Neuronal stem cell (in vitro differentiated cells): ENCODE data around the gene OOSP2.
"Not testable (repeated sequence)": the region's sequence is repeated elsewhere in the genome, so short reads cannot be mapped to it uniquely, and the experiment has no call there.

Experiments
- DNase-seq: peaks from one replicate; pipeline ENCODE4 v3.0.0-alpha.2; 2013; ENCODE audit warnings: low spot score
- H2AFZ ChIP-seq: one replicate; pipeline ENCODE4 v1.6.1; 2013; ENCODE audit warnings: mild to moderate bottlenecking, low read length, inconsistent platforms
- H2AK5ac ChIP-seq: 2 replicates; pipeline ENCODE4 v1.6.1; 2013; ENCODE audit warnings: low read depth, mild to moderate bottlenecking, inconsistent platforms, low read length, moderate library complexity, mixed read lengths
- H2BK120ac ChIP-seq: 2 replicates; pipeline ENCODE4 v1.6.1; 2013; ENCODE audit warnings: low read depth, mild to moderate bottlenecking, inconsistent platforms, low read length, moderate library complexity, mixed read lengths
- H2BK12ac ChIP-seq: one replicate; pipeline ENCODE4 v1.6.1; 2013; ENCODE audit warnings: low read length, inconsistent platforms
- H2BK15ac ChIP-seq: 2 replicates; pipeline ENCODE4 v1.6.1; 2013; ENCODE audit warnings: mild to moderate bottlenecking, low read length, inconsistent platforms, mixed read lengths
- H2BK5ac ChIP-seq: one replicate; pipeline ENCODE4 v1.6.1; 2013; ENCODE audit warnings: inconsistent platforms, mild to moderate bottlenecking, low read length, moderate library complexity
- H3K14ac ChIP-seq: one replicate; pipeline ENCODE4 v1.6.1; 2013; ENCODE audit warnings: low read length, inconsistent platforms
- H3K18ac ChIP-seq: 2 replicates; pipeline ENCODE4 v1.6.1; 2013; ENCODE audit warnings: low read length, inconsistent platforms
- H3K23ac ChIP-seq: 2 replicates; pipeline ENCODE4 v1.6.1; 2013; ENCODE audit warnings: low read depth, mild to moderate bottlenecking, mixed read lengths, low read length, inconsistent platforms; ENCODE audit not compliant: poor library complexity
- H3K27ac ChIP-seq: replicated peaks from 3 replicates; pipeline ENCODE4 v1.5.1; 2013; ENCODE audit warnings: low read length, inconsistent platforms
- H3K27me3 ChIP-seq, 3 experiments: 2 replicates each; pipeline ENCODE4 v1.6.1; 2013; ENCODE audit warnings: low read length in 3 of 3, mild to moderate bottlenecking in 2 of 3, inconsistent platforms in 1 of 3, low read depth in 1 of 3, mixed read lengths in 1 of 3, moderate library complexity in 1 of 3; ENCODE audit not compliant: control insufficient read depth in 3 of 3, insufficient read depth in 3 of 3
- H3K36me3 ChIP-seq, 2 donors: replicated peaks in 1 of 2; 2 replicates each; pipeline ENCODE4 v1.6.1; 2013; ENCODE audit warnings: low read length in 2 of 2; ENCODE audit not compliant: control insufficient read depth in 2 of 2, insufficient read depth in 2 of 2
- H3K4ac ChIP-seq: 2 replicates; pipeline ENCODE4 v1.6.1; 2013; ENCODE audit warnings: inconsistent platforms, mild to moderate bottlenecking, low read length, moderate library complexity
- H3K4me1 ChIP-seq, 2 donors: 1 replicate in 1 of 2; 2 replicates in 1 of 2; pipeline ENCODE4 v1.6.1; 2013; ENCODE audit warnings: low read length in 2 of 2, low read depth in 1 of 2; ENCODE audit not compliant: control insufficient read depth in 2 of 2, insufficient read depth in 1 of 2
- H3K4me2 ChIP-seq: one replicate; pipeline ENCODE4 v1.6.1; 2013; ENCODE audit warnings: mild to moderate bottlenecking, low read length, inconsistent platforms; ENCODE audit not compliant: insufficient read depth, poor library complexity, severe bottlenecking
- H3K4me3 ChIP-seq, 2 donors: 2 replicates each; pipeline ENCODE4 v1.5.1; 2013; ENCODE audit warnings: low read length in 2 of 2, mild to moderate bottlenecking in 2 of 2, inconsistent platforms in 1 of 2, moderate library complexity in 1 of 2
- H3K79me1 ChIP-seq: one replicate; pipeline ENCODE4 v1.6.1; 2013; ENCODE audit warnings: low read depth, mild to moderate bottlenecking, inconsistent platforms, low read length, moderate library complexity
- H3K9ac ChIP-seq: one replicate; pipeline ENCODE4 v1.6.1; 2013; ENCODE audit warnings: mild to moderate bottlenecking, low read depth, low read length, inconsistent platforms; ENCODE audit not compliant: poor library complexity
- H3K9me3 ChIP-seq, 2 donors: replicated peaks in 1 of 2; 2 replicates each; pipeline versions ENCODE3 to v1.6.1; 2013; ENCODE audit warnings: low read length in 2 of 2, mild to moderate bottlenecking in 2 of 2, inconsistent platforms in 1 of 2, low read depth in 1 of 2, mixed read lengths in 1 of 2, moderate library complexity in 1 of 2; ENCODE audit not compliant: control insufficient read depth in 2 of 2, insufficient read depth in 1 of 2
- H4K8ac ChIP-seq: one replicate; pipeline ENCODE4 v1.6.1; 2013; ENCODE audit warnings: low read depth, mild to moderate bottlenecking, inconsistent platforms, low read length, moderate library complexity
- H4K91ac ChIP-seq: one replicate; pipeline ENCODE4 v1.6.1; 2013; ENCODE audit warnings: low read length, low read depth, mild to moderate bottlenecking, inconsistent platforms; ENCODE audit not compliant: poor library complexity
- WGBS, 2 donors: extraction: QIAGEN DNeasy Blood & Tissue Kit; methylation state at CpG; one replicate each; pipeline ENCODE4 v1.1.7; 2013; ENCODE audit warnings: missing lambda C conversion rate in 2 of 2, mixed read lengths in 1 of 2; ENCODE audit not compliant: insufficient read length in 2 of 2, insufficient replicate concordance in 1 of 2; ENCODE audit errors: extremely low coverage in 2 of 2; 5-methylcytosine and 5-hydroxymethylcytosine counted together

OOSP2 gene

DNA sequence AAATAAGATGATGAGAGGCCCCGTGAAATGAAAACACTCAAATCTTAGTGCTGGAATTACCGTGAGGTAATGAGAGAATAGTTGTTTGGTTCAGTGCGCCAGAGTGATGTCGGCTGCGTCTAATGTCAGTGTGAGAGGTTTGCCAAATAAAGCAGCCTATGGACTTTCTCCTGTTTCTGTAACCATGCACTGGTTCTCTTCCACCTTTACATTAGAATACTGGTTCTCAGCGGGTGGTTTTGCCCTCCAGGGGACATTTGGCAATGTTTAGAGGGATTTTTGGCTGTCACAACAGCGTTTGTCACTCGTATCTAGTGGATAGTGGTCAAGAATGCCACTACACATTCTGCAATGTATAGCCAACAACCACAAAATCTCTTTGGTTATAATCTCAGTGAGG lies 22.2 kb upstream of the OOSP2 start:
- H3K23ac ChIP-seq = no peak overlapping the region
- no peak overlapping the region for H2BK12ac ChIP-seq
- no peak overlapping the region for H2BK5ac ChIP-seq
- no peaks in the 10 kb centered on the region for H3K36me3 ChIP-seq
- no peak for DNase-seq
- no CpG with 5 or more reads among the region's 8 CpGs for WGBS, 2 donors
- H3K9ac ChIP-seq = no peak overlapping the region
- H2AFZ ChIP-seq = no peak overlapping the region
- H3K18ac ChIP-seq = no peak overlapping the region
- H3K79me1 ChIP-seq = no peaks in the 10 kb centered on the region
- H3K4me1 ChIP-seq = no peaks in the 10 kb centered on the region
- no peak overlapping the region for H3K4me2 ChIP-seq
- no peak overlapping the region for H3K4me3 ChIP-seq
- no peaks in the 10 kb centered on the region for H3K27me3 ChIP-seq
- no peak overlapping the region for H3K14ac ChIP-seq
- no peak overlapping the region for H4K8ac ChIP-seq
- no peak overlapping the region for H2BK15ac ChIP-seq
- H3K27ac ChIP-seq = no peak overlapping the region
- no peak overlapping the region for H2AK5ac ChIP-seq
- H3K4ac ChIP-seq = no peak overlapping the region
- no peaks in the 10 kb centered on the region for H3K9me3 ChIP-seq
- H4K91ac ChIP-seq = no peak overlapping the region
- no peak overlapping the region for H2BK120ac ChIP-seq

DNA sequence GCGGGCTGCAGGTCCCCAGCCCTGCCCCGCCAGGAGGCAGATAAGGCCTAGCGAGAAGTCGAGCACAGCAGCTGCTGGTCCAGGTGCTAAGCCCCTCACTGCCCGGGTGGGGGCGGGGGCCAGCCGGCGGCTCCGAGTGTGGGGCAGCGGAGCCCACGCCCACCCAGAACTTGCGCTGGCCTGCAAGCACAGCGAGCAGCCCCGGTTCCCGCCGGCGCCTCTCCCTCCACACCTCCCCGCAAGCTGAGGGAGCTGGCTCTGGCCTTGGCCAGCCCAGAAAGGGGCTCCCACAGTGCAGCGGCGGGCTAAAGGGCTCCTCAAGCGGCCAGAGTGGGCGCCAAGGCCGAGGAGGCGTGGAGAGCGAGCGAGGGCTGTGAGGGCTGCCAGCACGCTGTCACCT lies 19.8 kb upstream of the OOSP2 start:
- H3K79me1 ChIP-seq, DNase-seq, H3K9me3 ChIP-seq, H2BK15ac ChIP-seq, H3K4me2 ChIP-seq, H3K36me3 ChIP-seq, H3K27me3 ChIP-seq, H2BK12ac ChIP-seq, H3K14ac ChIP-seq, H3K27ac ChIP-seq, H2AK5ac ChIP-seq, H4K91ac ChIP-seq, H3K4me3 ChIP-seq, H2BK120ac ChIP-seq, H3K4ac ChIP-seq, H3K9ac ChIP-seq, H4K8ac ChIP-seq, H3K18ac ChIP-seq, H3K23ac ChIP-seq, H3K4me1 ChIP-seq, H2AFZ ChIP-seq: not testable (repeated sequence)
- H2BK5ac ChIP-seq = peak overlapping the region; percentile 39
- no CpG with 5 or more reads among the region's 27 CpGs for WGBS, 2 donors

DNA sequence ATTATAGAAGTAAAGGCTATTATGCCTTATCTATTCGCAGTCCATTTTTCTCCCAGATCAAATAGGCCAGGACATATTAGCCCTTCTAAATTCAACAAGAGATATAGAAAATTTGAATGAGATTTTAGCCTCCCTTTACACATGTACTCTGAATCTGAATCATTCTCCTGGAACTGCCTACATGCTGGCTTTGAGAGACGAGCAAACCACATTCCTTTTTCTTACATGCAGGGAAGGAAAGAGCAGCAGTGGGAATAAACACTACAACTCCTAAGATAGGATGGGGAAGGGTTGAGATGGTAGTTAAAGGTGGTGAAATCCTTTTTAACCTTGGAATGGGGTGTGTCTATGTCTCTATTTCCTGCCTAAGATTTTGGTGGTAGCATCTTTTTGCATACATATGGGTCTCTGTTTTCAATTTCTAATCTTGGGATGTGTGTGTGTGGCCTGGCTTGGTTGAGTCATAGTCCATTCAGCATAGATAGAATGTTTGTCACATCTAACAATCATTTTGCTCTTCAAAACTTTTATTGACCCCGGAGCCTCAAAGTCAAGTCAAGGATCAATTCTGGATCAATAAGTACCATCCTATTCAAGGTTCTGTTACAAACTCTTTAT lies 11.1 kb upstream of the OOSP2 start:
- Histone ChIP-seq H3K14ac (no peak overlapping the region), H3K4me2 (no peak overlapping the region), H3K18ac (no peak overlapping the region), H3K79me1 (no peaks in the 10 kb centered on the region), H2BK12ac (no peak overlapping the region), H3K36me3 (no peaks in the 10 kb centered on the region), H3K27me3 (no peaks in the 10 kb centered on the region), H2AK5ac (no peak overlapping the region), H3K9ac (no peak overlapping the region), H3K4ac (no peak overlapping the region), H3K9me3 (no peaks in the 10 kb centered on the region), H3K27ac (no peak overlapping the region), H2AFZ (no peak overlapping the region), H3K4me1 (no peaks in the 10 kb centered on the region), H2BK5ac (no peak overlapping the region), H3K23ac (no peak overlapping the region), H2BK15ac (no peak overlapping the region), H4K8ac (no peak overlapping the region), H2BK120ac (no peak overlapping the region), H3K4me3 (no peak overlapping the region), H4K91ac (no peak overlapping the region)
- WGBS, 2 donors = no CpG with 5 or more reads among the region's 3 CpGs
- DNase-seq = no peak

DNA sequence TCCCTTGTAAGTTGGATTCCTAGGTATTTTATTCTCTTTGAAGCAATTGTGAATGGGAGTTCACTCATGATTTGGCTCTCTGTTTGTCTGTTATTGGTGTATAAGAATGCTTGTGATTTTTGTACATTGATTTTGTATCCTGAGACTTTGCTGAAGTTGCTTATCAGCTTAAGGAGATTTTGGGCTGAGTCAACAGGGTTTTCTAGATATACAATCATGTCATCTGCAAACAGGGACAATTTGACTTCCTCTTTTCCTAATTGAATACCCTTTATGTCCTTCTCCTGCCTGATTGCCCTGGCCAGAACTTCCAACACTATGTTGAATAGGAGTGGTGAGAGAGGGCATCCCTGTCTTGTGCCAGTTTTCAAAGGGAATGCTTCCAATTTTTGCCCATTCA lies 10.2 kb downstream of the OOSP2 start:
- not testable (repeated sequence) for H4K8ac ChIP-seq, H3K14ac ChIP-seq, H3K4ac ChIP-seq, H3K27me3 ChIP-seq, H3K18ac ChIP-seq, H2BK15ac ChIP-seq, H3K27ac ChIP-seq, H3K9me3 ChIP-seq, H3K23ac ChIP-seq, H3K4me2 ChIP-seq, H2AK5ac ChIP-seq, H3K4me1 ChIP-seq, H2BK12ac ChIP-seq, DNase-seq, H3K36me3 ChIP-seq, H3K79me1 ChIP-seq, H3K4me3 ChIP-seq, H3K9ac ChIP-seq, H4K91ac ChIP-seq, H2BK120ac ChIP-seq, H2AFZ ChIP-seq, H2BK5ac ChIP-seq
